Loucy (cell line): Measurements from ENCODE around the gene PGBD5.

Experiments used
- H2AFZ ChIP-seq: fragments of 200-600 bp; sonication (generic); 2 replicates; pipeline ENCODE4 v1.6.0; 2016; ENCODE audit warnings: antibody characterized with exemption, mild to moderate bottlenecking, low read length, moderate library complexity
- H3F3A ChIP-seq: fragments of 200-600 bp; 2 replicates; pipeline ENCODE4 v1.6.0; 2016; ENCODE audit warnings: antibody characterized with exemption, low read depth, mild to moderate bottlenecking
- H3K27me3 ChIP-seq: fragments of 200-600 bp; sonication (generic); 2 replicates; pipeline ENCODE4 v1.6.1; 2014; ENCODE audit warnings: low read length, mild to moderate bottlenecking; ENCODE audit not compliant: insufficient read depth, poor library complexity, severe bottlenecking
- H3K36me3 ChIP-seq: fragments of 200-600 bp; sonication (generic); 2 replicates; pipeline ENCODE4 v1.6.1; 2016; ENCODE audit warnings: low read length; ENCODE audit not compliant: insufficient read depth
- H3K4me1 ChIP-seq: fragments of 200-600 bp; sonication (generic); 2 replicates; pipeline ENCODE4 v1.5.1; 2014; ENCODE audit warnings: low read length, mild to moderate bottlenecking; ENCODE audit not compliant: insufficient read depth, poor library complexity, severe bottlenecking
- H3K4me2 ChIP-seq: fragments of 200-600 bp; sonication (generic); 2 replicates; pipeline ENCODE4 v1.6.0; 2014; ENCODE audit warnings: antibody characterized with exemption, low read length, low read depth, mild to moderate bottlenecking; ENCODE audit not compliant: poor library complexity, severe bottlenecking
- H3K4me3 ChIP-seq: fragments of 200-600 bp; sonication (generic); 2 replicates; pipeline ENCODE4 v1.5.1; 2014; ENCODE audit warnings: low read length, mild to moderate bottlenecking, mixed read lengths; ENCODE audit not compliant: poor library complexity, severe bottlenecking
- H3K79me2 ChIP-seq: fragments of 200-600 bp; sonication (generic); 2 replicates; pipeline ENCODE4 v1.6.1; 2014; ENCODE audit warnings: low read length; ENCODE audit not compliant: insufficient read depth
- H3K9ac ChIP-seq: fragments of 200-600 bp; sonication (generic); 2 replicates; pipeline ENCODE4 v1.6.0; 2014; ENCODE audit warnings: mild to moderate bottlenecking, low read depth, low read length, moderate library complexity; ENCODE audit not compliant: poor library complexity, severe bottlenecking
- H3K9me2 ChIP-seq: fragments of 200-600 bp; sonication (generic); replicated peaks from 2 replicates; pipeline ENCODE4 v1.6.1; 2016; ENCODE audit warnings: low read depth, low read length, mixed read lengths
- H3K9me3 ChIP-seq: fragments of 200-600 bp; sonication (generic); 2 replicates; pipeline ENCODE4 v1.6.1; 2014; ENCODE audit warnings: mild to moderate bottlenecking, antibody characterized with exemption, low read length, low read depth; ENCODE audit not compliant: insufficient read depth
- H4K20me1 ChIP-seq: fragments of 200-600 bp; sonication (generic); 2 replicates; pipeline ENCODE4 v1.6.0; 2014; ENCODE audit warnings: antibody characterized with exemption, low read length, mild to moderate bottlenecking; ENCODE audit not compliant: insufficient read depth, poor library complexity, severe bottlenecking
- CTCF ChIP-seq: fragments of 200-600 bp; sonication (generic); conservative IDR thresholded peaks from 2 replicates; pipeline ENCODE4 v1.5.1; 2014; ENCODE audit warnings: mild to moderate bottlenecking, antibody characterized with exemption, low read length
- EZH2phosphoT487 ChIP-seq: fragments of 200-600 bp; IDR thresholded peaks from 2 replicates; pipeline ENCODE4 v1.6.1; 2018; ENCODE audit warnings: antibody characterized with exemption, mild to moderate bottlenecking, moderate library complexity, borderline replicate concordance

Gene PGBD5

GRCh38 chr1:230270185-230270558 is 156.0 kb downstream of the PGBD5 start:
- H3K79me2 ChIP-seq: peaks cover 64% of the 10 kb centered on the region
- peak overlapping the region; percentile 43 for H3K4me3 ChIP-seq
- peaks cover 31% of the 10 kb centered on the region for H3F3A ChIP-seq
- no peaks in the 10 kb centered on the region for H3K9me3 ChIP-seq
- no peaks in the 10 kb centered on the region for H4K20me1 ChIP-seq
- no peaks in the 10 kb centered on the region for H3K27me3 ChIP-seq
- H2AFZ ChIP-seq: no peak overlapping the region
- peak overlapping the region; percentile 87 for H3K9ac ChIP-seq
- TF ChIP-seq CTCF (no peak), EZH2phosphoT487 (no peak)
- peaks cover 89% of the 10 kb centered on the region for H3K4me1 ChIP-seq
- peak overlapping the region; percentile 83 for H3K4me2 ChIP-seq
- no peaks in the 10 kb centered on the region for H3K9me2 ChIP-seq
- peaks cover 66% of the 10 kb centered on the region; the same call in 1 of the 2 replicates for H3K36me3 ChIP-seq

- Histone ChIP-seq H3K9ac (peak overlapping the region; percentile 87), H3K9me2 (no peaks in the 10 kb centered on the region), H3K79me2 (peaks cover 71% of the 10 kb centered on the region), H4K20me1 (no peaks in the 10 kb centered on the region), H3F3A (peaks cover 31% of the 10 kb centered on the region), H3K4me2 (peak overlapping the region; percentile 6), H3K36me3 (peaks cover 66% of the 10 kb centered on the region; the same call in 1 of the 2 replicates), H3K27me3 (no peaks in the 10 kb centered on the region), H3K4me3 (no peak overlapping the region), H3K4me1 (peaks cover 96% of the 10 kb centered on the region), H3K9me3 (no peaks in the 10 kb centered on the region), H2AFZ (no peak overlapping the region)
- TF ChIP-seq CTCF: peak; percentile 60
- no peak for TF ChIP-seq EZH2phosphoT487
Measured at GRCh38 chr1:230268371-230269170, 157.6 kb downstream of the PGBD5 start.

- H3K79me2 ChIP-seq: peaks cover 67% of the 10 kb centered on the region
- H3F3A ChIP-seq: peaks cover 27% of the 10 kb centered on the region
- no peak overlapping the region for H2AFZ ChIP-seq
- H3K4me2 ChIP-seq: peak overlapping the region; percentile 6
- peaks cover 96% of the 10 kb centered on the region for H3K4me1 ChIP-seq
- no peaks in the 10 kb centered on the region for H3K9me3 ChIP-seq
- H3K36me3 ChIP-seq: peaks cover 64% of the 10 kb centered on the region; the same call in 1 of the 2 replicates
- H3K27me3 ChIP-seq: no peaks in the 10 kb centered on the region
- H3K4me3 ChIP-seq: no peak overlapping the region
- H3K9me2 ChIP-seq: no peaks in the 10 kb centered on the region
- TF ChIP-seq CTCF: no peak
- no peak for TF ChIP-seq EZH2phosphoT487
- H3K9ac ChIP-seq: peak overlapping the region; percentile 87
- no peaks in the 10 kb centered on the region for H4K20me1 ChIP-seq
Measured at GRCh38 chr1:230267338-230268065, 158.6 kb downstream of the PGBD5 start.
